HEK293 (cell line): Measurements from ENCODE around the gene CDH18.
"Not testable (repeated sequence)": the region's sequence is repeated elsewhere in the genome, so short reads cannot be mapped to it uniquely, and the experiment has no call there.

Source experiments
- CTCF ChIA-PET: fragments of 350-600 bp; formaldehyde crosslinking; extraction: SDS; loops from one replicate; lab custom pipeline; 2021; ENCODE audit warnings: antibody characterized with exemption; lab: Yijun Ruan, JAX
- POLR2A ChIA-PET: fragments of 300-600 bp; formaldehyde crosslinking; extraction: SDS; loops from one replicate; lab custom pipeline; 2020; ENCODE audit warnings: antibody characterized with exemption, inconsistent platforms; lab: Yijun Ruan, JAX
- H3K27ac ChIP-seq: fragments of 200-500 bp; sonication (Bioruptor generic); 2 replicates; pipeline ENCODE4 v1.5.1; 2014; ENCODE audit warnings: low read depth, low read length, control low read depth, inconsistent platforms; ENCODE audit errors: extremely low read depth
- H3K36me3 ChIP-seq, 2 experiments: fragments of 200-500 bp in 1 of 2; sonication (Bioruptor generic) in 1 of 2; 1 replicate in 1 of 2; 2 replicates in 1 of 2; pipeline ENCODE4 v1.5.1; 2014 to 2017; ENCODE audit warnings: inconsistent platforms in 2 of 2, low read length in 2 of 2; ENCODE audit not compliant: control insufficient read depth in 2 of 2, insufficient read depth in 1 of 2
- H3K4me1 ChIP-seq: fragments of 200-500 bp; sonication (Bioruptor generic); 2 replicates; pipeline ENCODE4 v1.5.1; 2014; ENCODE audit warnings: mild to moderate bottlenecking, low read length, inconsistent platforms; ENCODE audit not compliant: control insufficient read depth, insufficient read depth
- H3K4me3 ChIP-seq: 2 replicates; pipeline ENCODE4 v1.5.1; 2011; ENCODE audit warnings: low read depth, mild to moderate bottlenecking, control low read depth, low read length, moderate library complexity
- H3K9me3 ChIP-seq: fragments of 200-500 bp; sonication (Bioruptor generic); 2 replicates; pipeline ENCODE4 v1.5.1; 2014; ENCODE audit warnings: low read depth, low read length, inconsistent platforms; ENCODE audit not compliant: control insufficient read depth, insufficient read depth
- EGR2 ChIP-seq: fragments of 450-650 bp; formaldehyde crosslinking; IDR thresholded peaks from 2 replicates; pipeline ENCODE4 v1.5.1; 2016; ENCODE audit warnings: low read depth, missing biosample characterization, missing genetic modification characterization
- GFI1B ChIP-seq: fragments of 450-650 bp; formaldehyde crosslinking; IDR thresholded peaks from 2 replicates; pipeline ENCODE4 v1.5.1; 2016; ENCODE audit warnings: missing biosample characterization, missing genetic modification characterization
- GLI2 ChIP-seq: fragments of 450-650 bp; formaldehyde crosslinking; IDR thresholded peaks from 2 replicates; pipeline ENCODE4; 2017; ENCODE audit warnings: missing biosample characterization, missing genetic modification characterization, low read depth, borderline replicate concordance
- GLIS1 ChIP-seq: fragments of 450-650 bp; formaldehyde crosslinking; IDR thresholded peaks from 2 replicates; pipeline ENCODE4 v1.5.1; 2016; ENCODE audit warnings: missing biosample characterization, missing genetic modification characterization
- HIC1 ChIP-seq: fragments of 450-650 bp; formaldehyde crosslinking; IDR thresholded peaks from 2 replicates; pipeline ENCODE4 v1.5.1; 2016; ENCODE audit warnings: missing biosample characterization, missing genetic modification characterization
- PRDM6 ChIP-seq: fragments of 450-650 bp; formaldehyde crosslinking; IDR thresholded peaks from 2 replicates; pipeline ENCODE4 v1.5.1; 2017; ENCODE audit warnings: missing biosample characterization, missing genetic modification characterization
- ZBTB11 ChIP-seq: fragments of 450-650 bp; formaldehyde crosslinking; conservative IDR thresholded peaks from 2 replicates; pipeline ENCODE4 v1.5.1; 2016; ENCODE audit warnings: low read depth, missing biosample characterization, missing genetic modification characterization
- ZBTB7A ChIP-seq: fragments of 450-650 bp; formaldehyde crosslinking; IDR thresholded peaks from 2 replicates; pipeline ENCODE4 v1.5.1; 2016; ENCODE audit warnings: low read depth, missing biosample characterization, missing genetic modification characterization
- ZNF146 ChIP-seq: fragments of 450-650 bp; formaldehyde crosslinking; IDR thresholded peaks from 2 replicates; pipeline ENCODE4 v1.5.1; 2016; ENCODE audit warnings: missing biosample characterization, missing genetic modification characterization
- ZNF621 ChIP-seq: fragments of 450-650 bp; formaldehyde crosslinking; IDR thresholded peaks from 2 replicates; pipeline ENCODE4 v1.5.1; 2017; ENCODE audit warnings: missing biosample characterization, missing genetic modification characterization
- ZNF692 ChIP-seq: fragments of 450-650 bp; formaldehyde crosslinking; IDR thresholded peaks from 2 replicates; pipeline ENCODE4 v1.5.1; 2016; ENCODE audit warnings: missing biosample characterization, missing genetic modification characterization
- ZSCAN30 ChIP-seq: fragments of 450-650 bp; IDR thresholded peaks from 2 replicates; pipeline ENCODE4 v1.5.1; 2018; ENCODE audit warnings: missing biosample characterization, mild to moderate bottlenecking, missing genetic modification characterization, moderate library complexity

Gene CDH18

GRCh38 chr5:19835442-19835841 is 152.6 kb downstream of the CDH18 start (continued):
- no peak for TF ChIP-seq ZSCAN30 (tag by site-specific recombination)
- TF ChIP-seq ZBTB11 = no peak

- H3K9me3 ChIP-seq, POLR2A ChIA-PET, CTCF ChIA-PET, H3K4me3 ChIP-seq: not testable (repeated sequence)
- peak; percentile 88 for TF ChIP-seq ZNF146 (tag by site-specific recombination)
- TF ChIP-seq, all 188 proteins: peak for 1; not testable (repeated sequence) for 187
- H3K4me1 ChIP-seq, H3K36me3 ChIP-seq, H3K27ac ChIP-seq: not testable (repeated sequence)
These were observed 175.3 kb downstream of the CDH18 start for GRCh38 chr5:19812720-19813119.

GRCh38 chr5:19806756-19807155 is 181.2 kb downstream of the CDH18 start:
- H3K36me3 ChIP-seq = no peaks in the 10 kb centered on the region
- no peak overlapping the region for H3K4me3 ChIP-seq
- TF ChIP-seq ZBTB7A (tag by site-specific recombination) (no peak), EGR2 (tag by site-specific recombination) (no peak), GLIS1 (tag by site-specific recombination) (no peak), ZNF621 (tag by site-specific recombination) (no peak), GLI2 (tag by site-specific recombination) (no peak), ZNF692 (tag by site-specific recombination) (no peak), HIC1 (tag by site-specific recombination) (no peak), GFI1B (tag by site-specific recombination) (no peak), PRDM6 (tag by site-specific recombination) (no peak)
- H3K4me1 ChIP-seq = no peaks in the 10 kb centered on the region; the same call in 1 of the 2 replicates
- ChIA-PET POLR2A (no interaction called here), CTCF (no interaction called here)
- no peaks in the 10 kb centered on the region for H3K9me3 ChIP-seq
- no peak overlapping the region for H3K27ac ChIP-seq
